GM19455 (cell line): Measurements from ENCODE around the gene MYO7B.
"Not testable (repeated sequence)": the region's sequence is repeated elsewhere in the genome, so short reads cannot be mapped to it uniquely, and the experiment has no call there.

Experiments
- ATAC-seq: cut with Tn5 transposase; IDR thresholded peaks from one replicate; pipeline ENCODE4 v1.9.1; 2021; ENCODE audit not compliant: unreplicated experiment

The MYO7B gene

DNA sequence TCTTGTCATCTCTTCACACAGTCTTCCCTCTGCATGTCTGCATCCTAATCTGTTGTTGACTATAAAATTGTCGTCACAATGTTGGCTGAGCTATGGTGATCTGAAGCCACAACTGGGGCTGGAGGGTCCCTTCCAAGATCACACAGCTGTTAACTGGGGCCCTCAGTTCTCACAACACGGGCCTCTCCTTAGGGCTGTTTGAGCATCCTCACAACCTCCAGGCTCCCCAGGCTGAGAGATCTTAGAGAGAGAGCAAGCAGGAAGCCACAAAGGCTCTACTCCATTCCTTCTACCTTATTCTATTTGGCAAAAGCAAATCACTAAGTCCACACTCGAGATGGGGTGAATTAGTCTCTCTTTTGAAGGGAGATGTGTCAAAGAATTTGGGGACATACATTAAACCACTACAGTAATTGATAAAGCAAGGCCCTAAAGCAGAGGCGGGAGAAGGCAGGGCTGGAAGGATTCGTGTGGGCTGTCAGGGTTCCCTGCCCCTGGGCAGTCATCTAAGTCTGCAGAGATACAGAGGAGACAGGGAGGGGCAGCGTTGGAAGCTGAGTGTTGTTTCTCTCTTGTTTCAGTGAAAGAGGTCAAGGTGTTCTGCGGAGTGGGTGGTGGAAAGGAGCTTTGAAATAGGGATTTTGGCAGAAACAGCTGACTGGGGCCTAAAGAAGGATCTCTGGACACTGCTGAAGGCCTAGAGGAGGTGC lies 15.9 kb downstream of the MYO7B start:
- ATAC-seq = no peak

GRCh38 chr2:127552336-127552735 lies 16.9 kb downstream of the MYO7B start:
- ATAC-seq = no peak

GRCh38 chr2:127552846-127553245 lies 17.4 kb downstream of the MYO7B start:
- no peak for ATAC-seq

GRCh38 chr2:127558911-127559310 lies 23.4 kb downstream of the MYO7B start:
- no peak for ATAC-seq

DNA sequence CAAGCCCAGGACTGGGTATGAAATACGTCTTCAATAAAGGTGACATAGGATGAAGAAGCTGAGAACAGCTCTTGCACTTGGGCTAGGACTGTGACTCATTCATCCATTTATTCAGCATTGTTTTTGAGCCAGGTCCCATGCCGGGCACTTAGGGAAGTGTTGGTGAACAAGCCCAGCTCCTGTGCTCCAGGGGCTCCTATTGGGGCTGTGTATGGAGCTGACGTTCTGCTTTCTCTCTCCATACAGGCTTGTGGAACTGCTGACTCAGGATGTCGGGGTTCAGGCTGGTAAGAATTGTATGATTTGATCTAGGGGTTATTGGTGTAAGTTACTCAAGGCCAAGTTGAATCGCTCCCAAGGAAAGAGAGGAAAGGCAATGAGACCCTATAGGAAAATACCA lies 24.0 kb downstream of the MYO7B start:
- ATAC-seq = no peak

- no peak for ATAC-seq
These were observed 24.9 kb downstream of the MYO7B start for GRCh38 chr2:127560201-127560930.

- no peak for ATAC-seq
These were observed 25.4 kb downstream of the MYO7B start for GRCh38 chr2:127560931-127561280.

DNA sequence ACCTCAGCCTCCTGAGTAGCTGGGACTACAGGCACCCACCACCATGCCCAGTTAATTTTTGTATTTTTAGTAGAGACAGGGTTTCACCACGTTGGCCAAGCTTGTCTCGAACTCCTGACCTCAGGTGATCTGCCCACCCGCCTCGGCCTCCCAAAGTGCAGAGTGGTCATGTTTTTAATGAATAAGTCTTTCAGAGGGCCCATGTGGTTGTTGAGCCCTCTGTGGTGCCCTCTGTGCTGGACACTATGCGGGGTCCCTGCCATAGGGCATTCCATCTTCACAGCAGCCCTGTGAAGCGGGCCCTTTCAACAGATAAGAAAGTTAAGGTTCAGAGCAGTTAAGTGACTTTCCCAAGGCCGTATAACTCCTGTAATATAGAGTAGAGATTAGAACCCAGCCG lies 25.9 kb downstream of the MYO7B start:
- ATAC-seq = no peak

DNA sequence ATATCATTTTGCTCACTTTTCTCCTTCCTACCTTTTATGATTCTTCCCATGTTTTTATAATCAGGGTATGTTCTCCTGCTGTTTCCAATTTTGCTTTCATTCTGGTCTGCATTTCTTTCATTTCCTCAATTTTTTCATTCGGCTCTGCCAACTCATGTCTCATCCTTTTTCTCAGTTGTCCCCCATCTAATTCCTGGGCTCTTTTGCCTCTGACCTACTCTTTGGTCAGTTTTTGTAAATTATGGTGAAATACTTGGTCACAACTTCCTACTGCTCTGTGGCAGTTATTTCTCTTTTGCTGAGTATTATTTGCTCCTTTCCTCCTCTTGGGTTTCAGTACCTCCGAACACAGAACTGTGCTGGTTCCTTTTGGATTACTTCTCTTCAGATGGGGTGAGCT lies 27.5 kb downstream of the MYO7B start:
- ATAC-seq = no peak

- peak; percentile 97 for ATAC-seq
These were observed 28.3 kb downstream of the MYO7B start for GRCh38 chr2:127563458-127564428.

GRCh38 chr2:127564429-127565260 lies 29.2 kb downstream of the MYO7B start:
- ATAC-seq = no peak

GRCh38 chr2:127565261-127566138 lies 30.0 kb downstream of the MYO7B start:
- ATAC-seq = no peak

- no peak for ATAC-seq
These were observed 30.6 kb downstream of the MYO7B start for GRCh38 chr2:127566139-127566417.

DNA sequence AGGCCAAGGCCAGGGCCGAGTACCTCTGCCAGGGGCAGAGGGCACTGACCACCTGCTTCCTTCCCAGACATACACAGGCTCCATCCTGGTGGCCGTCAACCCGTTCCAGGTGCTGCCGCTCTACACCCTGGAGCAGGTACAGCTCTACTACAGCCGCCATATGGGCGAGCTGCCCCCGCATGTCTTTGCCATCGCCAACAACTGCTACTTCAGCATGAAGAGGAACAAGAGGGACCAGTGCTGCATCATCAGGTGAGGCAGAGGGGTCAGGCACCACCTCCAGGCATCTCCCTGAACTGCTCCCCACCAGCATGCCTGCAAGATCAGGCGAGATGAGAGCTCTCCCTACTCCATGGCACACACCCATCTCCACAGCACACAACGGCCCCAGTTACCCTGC lies 31.1 kb downstream of the MYO7B start:
- ATAC-seq = no peak

DNA sequence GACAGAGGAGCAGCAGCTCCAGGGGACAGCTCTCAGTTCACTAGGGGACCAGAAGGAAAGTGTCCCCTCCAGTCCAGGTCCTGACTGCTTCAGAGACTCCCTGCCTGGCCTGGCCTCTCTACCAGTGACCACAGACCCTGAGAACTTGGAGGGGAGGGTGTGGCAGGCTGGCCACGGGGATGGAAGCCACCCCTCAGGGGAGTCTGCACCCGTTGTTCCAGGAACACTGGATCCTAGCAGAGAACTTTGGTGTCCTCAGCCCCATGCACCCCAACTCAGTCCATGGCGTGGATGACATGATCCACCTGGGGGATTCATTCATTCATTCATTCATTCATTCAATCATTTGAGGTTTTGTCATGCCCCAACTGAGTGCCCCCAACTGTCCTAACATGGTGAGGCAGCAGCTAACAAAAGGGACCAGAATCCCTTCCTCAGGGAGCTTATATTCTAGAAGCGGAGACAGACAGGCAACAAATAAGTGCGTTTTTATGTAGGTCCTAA lies 31.9 kb downstream of the MYO7B start:
- no peak for ATAC-seq

GRCh38 chr2:127568128-127568527 lies 32.6 kb downstream of the MYO7B start:
- no peak for ATAC-seq

- ATAC-seq = no peak
These were observed 34.2 kb downstream of the MYO7B start for GRCh38 chr2:127569666-127570065.

GRCh38 chr2:127570282-127571250 lies 35.1 kb downstream of the MYO7B start:
- no peak for ATAC-seq

- not testable (repeated sequence) for ATAC-seq
These were observed 36.9 kb downstream of the MYO7B start for GRCh38 chr2:127572352-127572751.
